ENCODE data around the gene ARFIP1. TPM values are rescaled to one million over a fixed set of nuclear protein-coding genes. Genes with fewer than 3 reads are reported as not detected.

ARFIP1 gene
- total and polyA plus RNA-seq, 9 of the 15 experiments (the other 6 are each of a cell fraction or from before 2014, with no cell fraction given) = 14.1 to 25.1 (median 20.9) TPM

DNA sequence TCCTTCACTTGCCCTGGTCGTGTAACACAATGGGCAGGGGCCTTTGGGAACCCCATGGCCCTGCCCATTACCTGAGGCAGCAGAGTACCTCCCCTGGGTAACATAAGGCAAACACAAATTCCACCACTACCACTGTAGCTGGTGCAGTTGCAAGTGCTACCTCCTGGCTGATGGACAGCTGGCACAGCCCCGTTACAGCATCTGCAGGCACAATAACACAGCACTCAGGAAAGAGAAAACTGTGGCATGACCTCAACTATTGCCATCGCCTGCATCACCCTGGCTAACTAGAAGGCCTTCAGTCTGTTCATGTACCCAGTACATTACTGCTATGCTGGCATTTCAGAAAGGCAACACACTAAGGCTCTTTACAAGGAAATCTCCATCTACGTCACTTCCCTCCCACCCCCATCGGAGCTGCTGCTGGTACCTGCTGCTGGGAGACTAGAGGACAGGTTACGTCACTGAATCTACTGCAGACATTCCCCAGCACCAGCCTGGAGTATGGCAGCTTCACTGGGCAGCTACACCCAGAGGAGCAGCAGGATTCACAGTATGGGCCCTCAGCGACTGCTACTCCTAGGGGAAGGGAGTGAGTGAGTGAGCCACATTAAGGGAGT lies 39.4 kb downstream of the ARFIP1 start:
- H3K4me3 ChIP-seq = no peak overlapping the region
- no peaks in the 10 kb centered on the region for H3K9me1 ChIP-seq (ENCODE audit: control insufficient read depth, insufficient read depth, low read length)
- H4K20me1 ChIP-seq (replicated peaks; ENCODE audit: control insufficient read depth, insufficient read depth, low read length) = no peaks in the 10 kb centered on the region
- no peak overlapping the region for H3K4me2 ChIP-seq (ENCODE audit: insufficient read depth, low read length)
- no peak overlapping the region for H3K9ac ChIP-seq (ENCODE audit: insufficient read depth in 1 of 2, low read depth in 2 of 2, low read length in 2 of 2)
- TF ChIP-seq SAFB (IDR thresholded peaks at IDR 0.05; ENCODE audit: borderline replicate concordance, low read depth, low read length) (no peak), TBP (optimal IDR thresholded peaks at IDR 0.05; ENCODE audit: low read depth, low read length) (no peak), ZNF23 (CRISPR knock-in tag; IDR thresholded peaks at IDR 0.05) (no peak), MTA3 (IDR thresholded peaks at IDR 0.05; ENCODE audit: borderline replicate concordance) (no peak), ETV5 (CRISPR knock-in tag; IDR thresholded peaks at IDR 0.05; ENCODE audit: low read depth) (no peak), CBFA2T2 (conservative IDR thresholded peaks at IDR 0.05) (no peak), ZKSCAN3 (CRISPR knock-in tag; IDR thresholded peaks at IDR 0.05) (no peak), TAF9B (IDR thresholded peaks at IDR 0.05; ENCODE audit: partially characterized antibody) (no peak), TFAM (CRISPR knock-in tag; conservative IDR thresholded peaks at IDR 0.05) (no peak), RCOR1 (IDR thresholded peaks at IDR 0.05; ENCODE audit: borderline replicate concordance in 1 of 2, low read depth in 2 of 2, low read length in 2 of 2) (no peak), KLF6 (CRISPR knock-in tag; IDR thresholded peaks at IDR 0.05; ENCODE audit: borderline replicate concordance) (no peak)
- TF ChIP-seq, protein P1, sequence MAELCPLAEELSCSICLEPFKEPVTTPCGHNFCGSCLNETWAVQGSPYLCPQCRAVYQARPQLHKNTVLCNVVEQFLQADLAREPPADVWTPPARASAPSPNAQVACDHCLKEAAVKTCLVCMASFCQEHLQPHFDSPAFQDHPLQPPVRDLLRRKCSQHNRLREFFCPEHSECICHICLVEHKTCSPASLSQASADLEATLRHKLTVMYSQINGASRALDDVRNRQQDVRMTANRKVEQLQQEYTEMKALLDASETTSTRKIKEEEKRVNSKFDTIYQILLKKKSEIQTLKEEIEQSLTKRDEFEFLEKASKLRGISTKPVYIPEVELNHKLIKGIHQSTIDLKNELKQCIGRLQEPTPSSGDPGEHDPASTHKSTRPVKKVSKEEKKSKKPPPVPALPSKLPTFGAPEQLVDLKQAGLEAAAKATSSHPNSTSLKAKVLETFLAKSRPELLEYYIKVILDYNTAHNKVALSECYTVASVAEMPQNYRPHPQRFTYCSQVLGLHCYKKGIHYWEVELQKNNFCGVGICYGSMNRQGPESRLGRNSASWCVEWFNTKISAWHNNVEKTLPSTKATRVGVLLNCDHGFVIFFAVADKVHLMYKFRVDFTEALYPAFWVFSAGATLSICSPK (IDR thresholded peaks at IDR 0.05; ENCODE audit: borderline replicate concordance) = no peak
- TF ChIP-seq, protein P2, sequence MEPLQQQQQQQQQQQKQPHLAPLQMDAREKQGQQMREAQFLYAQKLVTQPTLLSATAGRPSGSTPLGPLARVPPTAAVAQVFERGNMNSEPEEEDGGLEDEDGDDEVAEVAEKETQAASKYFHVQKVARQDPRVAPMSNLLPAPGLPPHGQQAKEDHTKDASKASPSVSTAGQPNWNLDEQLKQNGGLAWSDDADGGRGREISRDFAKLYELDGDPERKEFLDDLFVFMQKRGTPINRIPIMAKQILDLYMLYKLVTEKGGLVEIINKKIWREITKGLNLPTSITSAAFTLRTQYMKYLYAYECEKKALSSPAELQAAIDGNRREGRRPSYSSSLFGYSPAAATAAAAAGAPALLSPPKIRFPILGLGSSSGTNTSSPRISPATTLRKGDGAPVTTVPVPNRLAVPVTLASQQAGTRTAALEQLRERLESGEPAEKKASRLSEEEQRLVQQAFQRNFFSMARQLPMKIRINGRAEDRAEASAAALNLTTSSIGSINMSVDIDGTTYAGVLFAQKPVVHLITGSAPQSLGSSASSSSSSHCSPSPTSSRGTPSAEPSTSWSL (CRISPR knock-in tag; IDR thresholded peaks at IDR 0.05; ENCODE audit: borderline replicate concordance) = no peak
- CTCF ChIA-PET (ENCODE audit: low intra/inter-chr PET ratio) = no interaction called here
- no peaks in the 10 kb centered on the region for H3K4me1 ChIP-seq (replicated peaks in 1 of 2; ENCODE audit: control insufficient read depth in 2 of 2, insufficient read depth in 2 of 2, low read length in 2 of 2)
- H3K9me3 ChIP-seq (replicated peaks; ENCODE audit: control insufficient read depth, insufficient read depth, low read depth, low read length) = peaks cover 3% of the 10 kb centered on the region; the same call in 1 of the 2 replicates
- no peak overlapping the region for H3K27ac ChIP-seq (ENCODE audit: extremely low read depth, low read depth, low read length)
- FAIRE-seq (no peak), ATAC-seq (no peak), DNase-seq (ENCODE audit: extremely low read depth in 1 of 4, low spot score in 3 of 4) (no peak)
- H3K27me3 ChIP-seq (ENCODE audit: control insufficient read depth in 2 of 2, insufficient read depth in 2 of 2, low read length in 2 of 2) = no peaks in the 10 kb centered on the region
- POLR2A ChIA-PET = interaction anchor here (1.0 kb wide), 1 partner anchor 10 kb away, joined by 4 read pairs; no protein-coding TSS in a partner anchor
- no peak overlapping the region for H2AFZ ChIP-seq (ENCODE audit: low read depth, low read length)
- no TSS peak for BruUV-seq (replicated peaks)
- 93% methylated on average over 7 of the region's 7 CpGs for WGBS (ENCODE audit: insufficient coverage, low coverage, missing lambda C conversion rate)
- H3K79me2 ChIP-seq (ENCODE audit: control insufficient read depth, insufficient read depth, low read length) = no peaks in the 10 kb centered on the region
- intact Hi-C loops (cut with micrococcal nuclease) (no loop called here), in situ Hi-C loops (cut with MboI) (no loop called here)
- no peaks in the 10 kb centered on the region for H3K36me3 ChIP-seq (ENCODE audit: control insufficient read depth, insufficient read depth, low read length)
